Measurements from ENCODE around the gene SALL3.

SALL3 gene

DNA sequence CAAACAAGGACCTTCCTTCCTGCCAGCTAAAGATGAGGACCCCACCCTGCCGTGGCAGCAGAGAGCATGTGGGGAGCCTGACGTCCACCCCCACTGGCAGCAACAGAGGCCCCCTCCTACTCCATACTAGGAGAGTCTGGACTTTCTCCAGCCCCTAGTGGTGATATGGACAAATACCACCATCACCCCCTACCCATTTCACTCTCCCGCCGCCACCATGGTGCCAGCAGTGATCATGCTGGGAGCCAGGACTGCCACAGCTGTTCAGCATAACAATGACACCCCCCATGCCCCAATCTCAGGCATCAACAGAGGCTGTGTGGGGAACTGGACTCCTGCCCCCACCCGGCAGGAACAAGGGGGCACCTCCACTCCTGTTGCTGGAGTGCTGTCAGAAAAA, 46.9 kb downstream of the SALL3 start:
- Histone ChIP-seq H3K4me1 (no peaks in the 10 kb centered on the region), H3K27me3 (ENCODE audit: control insufficient read depth, insufficient read depth, low read length) (no peaks in the 10 kb centered on the region), H3K9ac (no peak overlapping the region), H3K36me3 (ENCODE audit: control insufficient read depth, insufficient read depth, low read length) (no peaks in the 10 kb centered on the region), H3K4me3 (ENCODE audit: low read depth, low read length) (no peak overlapping the region), H3K4me2 (ENCODE audit: low read length) (no peak overlapping the region), H3K79me2 (no peaks in the 10 kb centered on the region), H3K27ac (no peak overlapping the region), H2AFZ (no peak overlapping the region), H3K9me3 (ENCODE audit: control insufficient read depth, low read length) (no peaks in the 10 kb centered on the region)
- TF ChIP-seq, protein P1, sequence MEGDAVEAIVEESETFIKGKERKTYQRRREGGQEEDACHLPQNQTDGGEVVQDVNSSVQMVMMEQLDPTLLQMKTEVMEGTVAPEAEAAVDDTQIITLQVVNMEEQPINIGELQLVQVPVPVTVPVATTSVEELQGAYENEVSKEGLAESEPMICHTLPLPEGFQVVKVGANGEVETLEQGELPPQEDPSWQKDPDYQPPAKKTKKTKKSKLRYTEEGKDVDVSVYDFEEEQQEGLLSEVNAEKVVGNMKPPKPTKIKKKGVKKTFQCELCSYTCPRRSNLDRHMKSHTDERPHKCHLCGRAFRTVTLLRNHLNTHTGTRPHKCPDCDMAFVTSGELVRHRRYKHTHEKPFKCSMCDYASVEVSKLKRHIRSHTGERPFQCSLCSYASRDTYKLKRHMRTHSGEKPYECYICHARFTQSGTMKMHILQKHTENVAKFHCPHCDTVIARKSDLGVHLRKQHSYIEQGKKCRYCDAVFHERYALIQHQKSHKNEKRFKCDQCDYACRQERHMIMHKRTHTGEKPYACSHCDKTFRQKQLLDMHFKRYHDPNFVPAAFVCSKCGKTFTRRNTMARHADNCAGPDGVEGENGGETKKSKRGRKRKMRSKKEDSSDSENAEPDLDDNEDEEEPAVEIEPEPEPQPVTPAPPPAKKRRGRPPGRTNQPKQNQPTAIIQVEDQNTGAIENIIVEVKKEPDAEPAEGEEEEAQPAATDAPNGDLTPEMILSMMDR (IDR thresholded peaks at IDR 0.05): no peak

DNA sequence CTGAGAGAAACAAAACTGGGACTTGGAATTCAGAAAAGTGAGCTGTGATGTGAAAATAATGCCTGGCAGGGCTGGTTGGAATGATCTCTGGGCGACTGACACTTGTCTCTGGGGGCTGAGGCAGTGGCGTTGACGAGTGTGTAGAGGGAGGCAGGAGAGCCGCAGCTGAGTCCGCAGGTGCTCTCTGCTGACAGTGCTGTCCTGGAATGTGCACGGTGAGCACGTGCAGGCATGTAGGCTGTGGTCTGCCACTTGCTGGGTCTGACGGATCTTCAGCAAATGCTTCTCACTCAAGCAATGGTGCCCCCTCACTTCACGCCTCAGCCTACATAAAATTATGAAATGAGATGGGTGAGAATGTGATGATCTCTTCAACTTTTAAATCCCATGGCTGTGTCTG, 51.1 kb downstream of the SALL3 start:
- H3K4me3 ChIP-seq (ENCODE audit: low read depth, low read length): no peak overlapping the region
- H3K9me3 ChIP-seq (ENCODE audit: control insufficient read depth, low read length): no peaks in the 10 kb centered on the region
- H3K27ac ChIP-seq: no peak overlapping the region
- TF ChIP-seq, protein P1 (IDR thresholded peaks at IDR 0.05): no peak
- no peaks in the 10 kb centered on the region for H3K79me2 ChIP-seq
- H3K4me2 ChIP-seq (ENCODE audit: low read length): no peak overlapping the region
- no peaks in the 10 kb centered on the region for H3K36me3 ChIP-seq (ENCODE audit: control insufficient read depth, insufficient read depth, low read length)
- no peak overlapping the region for H3K9ac ChIP-seq
- H3K27me3 ChIP-seq (ENCODE audit: control insufficient read depth, insufficient read depth, low read length): no peaks in the 10 kb centered on the region
- no peak overlapping the region for H2AFZ ChIP-seq
- no peaks in the 10 kb centered on the region for H3K4me1 ChIP-seq

DNA sequence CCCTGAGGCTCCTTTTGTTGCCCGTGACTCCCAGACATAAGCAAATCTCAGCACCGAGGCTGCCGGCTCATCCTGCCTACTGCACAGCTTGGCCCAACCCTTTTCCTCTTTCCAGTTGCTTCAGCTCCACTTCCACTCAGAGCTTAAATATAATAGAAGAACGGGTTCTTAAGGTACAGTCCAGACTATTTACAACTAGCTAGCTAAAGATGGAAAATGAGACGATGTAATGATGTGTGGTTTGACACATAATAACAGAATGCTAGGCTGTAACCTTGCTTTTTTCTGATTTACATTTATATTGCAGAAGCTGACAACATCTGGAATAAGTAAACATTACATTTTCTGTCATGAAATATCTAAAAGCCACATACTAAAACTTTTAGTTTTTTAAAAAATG, 62.7 kb downstream of the SALL3 start:
- Histone ChIP-seq H3K27me3 (ENCODE audit: control insufficient read depth, insufficient read depth, low read length) (no peaks in the 10 kb centered on the region), H3K27ac (no peak overlapping the region), H3K79me2 (no peaks in the 10 kb centered on the region), H3K4me1 (no peaks in the 10 kb centered on the region), H2AFZ (no peak overlapping the region), H3K9me3 (ENCODE audit: control insufficient read depth, low read length) (no peaks in the 10 kb centered on the region), H3K9ac (no peak overlapping the region), H3K4me2 (ENCODE audit: low read length) (no peak overlapping the region), H3K36me3 (ENCODE audit: control insufficient read depth, insufficient read depth, low read length) (no peaks in the 10 kb centered on the region), H3K4me3 (ENCODE audit: low read depth, low read length) (no peak overlapping the region)
- TF ChIP-seq, protein P1 (IDR thresholded peaks at IDR 0.05): no peak

DNA sequence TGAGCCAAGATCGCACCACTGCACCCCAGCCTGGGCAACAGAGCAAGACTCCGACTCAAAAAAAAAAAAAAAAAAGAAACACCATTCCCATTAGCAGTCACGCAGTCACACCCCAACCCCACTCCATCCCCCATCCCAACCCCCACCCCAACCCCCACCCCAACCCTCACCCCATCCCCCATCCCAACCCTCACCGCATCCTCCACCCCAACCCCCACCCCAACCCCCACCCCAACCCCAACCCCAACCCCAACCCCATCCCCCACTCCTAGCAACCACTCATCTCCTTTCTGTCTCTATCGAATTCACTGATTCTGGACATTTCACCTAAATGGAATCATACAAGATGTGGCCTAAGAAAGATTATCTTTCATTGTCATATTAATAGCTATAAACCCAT, 63.7 kb downstream of the SALL3 start:
- H3K36me3 ChIP-seq (ENCODE audit: control insufficient read depth, insufficient read depth, low read length): no peaks in the 10 kb centered on the region
- H3K27ac ChIP-seq: no peak overlapping the region
- TF ChIP-seq, protein P1 (IDR thresholded peaks at IDR 0.05): no peak
- H3K79me2 ChIP-seq: no peaks in the 10 kb centered on the region
- no peaks in the 10 kb centered on the region for H3K27me3 ChIP-seq (ENCODE audit: control insufficient read depth, insufficient read depth, low read length)
- H2AFZ ChIP-seq: no peak overlapping the region
- H3K9ac ChIP-seq: no peak overlapping the region
- no peaks in the 10 kb centered on the region for H3K4me1 ChIP-seq
- H3K4me2 ChIP-seq (ENCODE audit: low read length): no peak overlapping the region
- H3K4me3 ChIP-seq (ENCODE audit: low read depth, low read length): no peak overlapping the region
- H3K9me3 ChIP-seq (ENCODE audit: control insufficient read depth, low read length): no peaks in the 10 kb centered on the region

DNA sequence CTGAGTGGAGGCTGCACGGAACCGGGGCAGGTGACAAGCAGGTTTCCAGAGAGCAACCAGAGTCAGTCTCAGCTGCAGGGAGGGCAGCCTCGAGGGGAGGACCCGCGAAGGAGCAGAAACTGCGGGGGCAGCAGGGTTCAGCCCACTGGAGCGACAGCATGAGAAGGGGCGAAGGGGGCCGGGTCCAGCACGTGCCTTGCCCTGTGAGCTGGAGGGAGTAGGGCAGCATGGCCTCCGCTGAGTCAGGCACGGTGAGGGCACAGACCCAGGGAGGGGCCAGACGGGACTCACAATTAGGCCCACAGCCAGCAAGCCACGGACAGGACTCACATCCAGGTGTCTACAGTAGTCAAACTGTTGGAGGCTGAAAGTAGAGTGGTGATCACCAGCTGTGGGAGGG, 66.9 kb downstream of the SALL3 start:
- Histone ChIP-seq H3K9me3 (ENCODE audit: control insufficient read depth, low read length) (no peaks in the 10 kb centered on the region), H3K9ac (no peak overlapping the region), H3K27me3 (ENCODE audit: control insufficient read depth, insufficient read depth, low read length) (no peaks in the 10 kb centered on the region), H3K27ac (no peak overlapping the region), H2AFZ (no peak overlapping the region), H3K4me1 (no peaks in the 10 kb centered on the region), H3K36me3 (ENCODE audit: control insufficient read depth, insufficient read depth, low read length) (no peaks in the 10 kb centered on the region), H3K4me2 (ENCODE audit: low read length) (no peak overlapping the region), H3K79me2 (no peaks in the 10 kb centered on the region), H3K4me3 (ENCODE audit: low read depth, low read length) (no peak overlapping the region)
- TF ChIP-seq, protein P1 (IDR thresholded peaks at IDR 0.05): no peak
